Hepatocyte (in vitro differentiated cells): ENCODE data around the gene CA14. TPM values are rescaled to one million over a fixed set of nuclear protein-coding genes. Genes with fewer than 3 reads are reported as not detected.

Source experiments
- DNase-seq: peaks from one replicate; pipeline ENCODE4 v3.0.0-alpha.2; 2016; ENCODE audit warnings: low spot score
- H2AFZ ChIP-seq: fragments of 200-600 bp; sonication (generic); 2 replicates; pipeline ENCODE4 v1.6.0; 2016; ENCODE audit warnings: antibody characterized with exemption, mild to moderate bottlenecking
- H3K27ac ChIP-seq: fragments of 200-600 bp; sonication (generic); 2 replicates; pipeline ENCODE4 v1.5.1; 2016; ENCODE audit warnings: mild to moderate bottlenecking
- H3K27me3 ChIP-seq: fragments of 200-600 bp; sonication (generic); 2 replicates; pipeline ENCODE4 v1.6.1; 2016
- H3K36me3 ChIP-seq: fragments of 200-600 bp; sonication (generic); replicated peaks from 2 replicates; pipeline ENCODE4 v1.5.1; 2016; ENCODE audit warnings: low read depth; ENCODE audit not compliant: insufficient read depth
- H3K4me1 ChIP-seq: fragments of 200-600 bp; sonication (generic); 2 replicates; pipeline ENCODE4 v1.5.1; 2016; ENCODE audit warnings: mild to moderate bottlenecking, moderate library complexity; ENCODE audit not compliant: insufficient read depth
- H3K4me2 ChIP-seq: fragments of 200-600 bp; sonication (generic); 2 replicates; pipeline ENCODE4 v1.6.0; 2016
- H3K4me3 ChIP-seq: fragments of 200-600 bp; sonication (generic); 2 replicates; pipeline ENCODE4 v1.5.1; 2016; ENCODE audit warnings: mild to moderate bottlenecking
- H3K79me2 ChIP-seq: fragments of 200-600 bp; sonication (generic); 2 replicates; pipeline ENCODE4 v1.6.0; 2017; ENCODE audit warnings: mild to moderate bottlenecking
- H3K9me2 ChIP-seq: fragments of 200-600 bp; sonication (generic); replicated peaks from 2 replicates; pipeline ENCODE4 v1.6.0; 2017; ENCODE audit warnings: mild to moderate bottlenecking; ENCODE audit not compliant: insufficient read depth
- H3K9me3 ChIP-seq: fragments of 200-600 bp; sonication (generic); 2 replicates; pipeline ENCODE4 v1.5.1; 2016; ENCODE audit warnings: low read depth, mild to moderate bottlenecking
- H4K20me1 ChIP-seq: fragments of 200-600 bp; sonication (generic); 2 replicates; pipeline ENCODE4 v1.6.0; 2016; ENCODE audit warnings: mild to moderate bottlenecking; ENCODE audit not compliant: insufficient read depth, poor library complexity, severe bottlenecking
- EZH2 ChIP-seq: fragments of 200-600 bp; sonication (generic); IDR thresholded peaks from 2 replicates; pipeline ENCODE4 v1.6.1; 2016; ENCODE audit warnings: antibody characterized with exemption, mild to moderate bottlenecking, borderline replicate concordance
- EZH2phosphoT487 ChIP-seq: fragments of 200-600 bp; sonication (generic); IDR thresholded peaks from one replicate; pipeline ENCODE4 v1.6.1; 2018; ENCODE audit warnings: antibody characterized with exemption, mild to moderate bottlenecking, low read depth, moderate library complexity; ENCODE audit not compliant: unreplicated experiment, severe bottlenecking
- WGBS: methylation state at CpG from one replicate; pipeline ENCODE4 v1.1.6; 2016; ENCODE audit warnings: low lambda C conversion rate; ENCODE audit errors: missing lambda C conversion rate; 5-methylcytosine and 5-hydroxymethylcytosine counted together
- polyA plus RNA-seq: library from polyadenylated mRNA; unstranded; fragments of >200 nt; fragmentation: Nextera tagmentation; extraction: Ambion mirVana; gene quantifications from 2 replicates; pipeline ENCODE4 v1.2.1, GENCODE V29; 2016
- total RNA-seq: library from RNA; depleted of rRNA; stranded (reverse); fragments of >200 nt; gene quantifications from 2 replicates; pipeline ENCODE4 v1.2.3, GENCODE V29; 2014
- TF ChIP-seq, protein P1 (sequence below): fragments of 200-600 bp; sonication (generic); IDR thresholded peaks from 2 replicates; pipeline ENCODE4 v1.5.1; 2016; ENCODE audit warnings: antibody characterized with exemption, mild to moderate bottlenecking; ENCODE audit not compliant: poor library complexity

Gene CA14
- total and polyA plus RNA-seq, 2 experiments from 2014 or later, result 4.6 to 7.3 TPM

GRCh38 chr1:150268340-150268704 lies 10.7 kb downstream of the CA14 start:
- Histone ChIP-seq H3K27ac (peak overlapping the region; percentile 95), H2AFZ (peak overlapping the region; percentile 70), H3K36me3 (no peaks in the 10 kb centered on the region), H3K4me3 (peak overlapping the region; percentile 58), H3K79me2 (peaks cover 24% of the 10 kb centered on the region), H3K4me2 (peak overlapping the region; percentile 93), H3K27me3 (no peaks in the 10 kb centered on the region), H3K4me1 (peaks cover 19% of the 10 kb centered on the region), H3K9me2 (no peaks in the 10 kb centered on the region), H4K20me1 (no peaks in the 10 kb centered on the region), H3K9me3 (no peaks in the 10 kb centered on the region)
- TF ChIP-seq EZH2phosphoT487 (no peak), EZH2 (no peak)
- TF ChIP-seq, protein P1, sequence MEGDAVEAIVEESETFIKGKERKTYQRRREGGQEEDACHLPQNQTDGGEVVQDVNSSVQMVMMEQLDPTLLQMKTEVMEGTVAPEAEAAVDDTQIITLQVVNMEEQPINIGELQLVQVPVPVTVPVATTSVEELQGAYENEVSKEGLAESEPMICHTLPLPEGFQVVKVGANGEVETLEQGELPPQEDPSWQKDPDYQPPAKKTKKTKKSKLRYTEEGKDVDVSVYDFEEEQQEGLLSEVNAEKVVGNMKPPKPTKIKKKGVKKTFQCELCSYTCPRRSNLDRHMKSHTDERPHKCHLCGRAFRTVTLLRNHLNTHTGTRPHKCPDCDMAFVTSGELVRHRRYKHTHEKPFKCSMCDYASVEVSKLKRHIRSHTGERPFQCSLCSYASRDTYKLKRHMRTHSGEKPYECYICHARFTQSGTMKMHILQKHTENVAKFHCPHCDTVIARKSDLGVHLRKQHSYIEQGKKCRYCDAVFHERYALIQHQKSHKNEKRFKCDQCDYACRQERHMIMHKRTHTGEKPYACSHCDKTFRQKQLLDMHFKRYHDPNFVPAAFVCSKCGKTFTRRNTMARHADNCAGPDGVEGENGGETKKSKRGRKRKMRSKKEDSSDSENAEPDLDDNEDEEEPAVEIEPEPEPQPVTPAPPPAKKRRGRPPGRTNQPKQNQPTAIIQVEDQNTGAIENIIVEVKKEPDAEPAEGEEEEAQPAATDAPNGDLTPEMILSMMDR, result no peak
- under 1% methylated on average over 21 of the region's 21 CpGs for WGBS
- peak; percentile 77 for DNase-seq

DNA sequence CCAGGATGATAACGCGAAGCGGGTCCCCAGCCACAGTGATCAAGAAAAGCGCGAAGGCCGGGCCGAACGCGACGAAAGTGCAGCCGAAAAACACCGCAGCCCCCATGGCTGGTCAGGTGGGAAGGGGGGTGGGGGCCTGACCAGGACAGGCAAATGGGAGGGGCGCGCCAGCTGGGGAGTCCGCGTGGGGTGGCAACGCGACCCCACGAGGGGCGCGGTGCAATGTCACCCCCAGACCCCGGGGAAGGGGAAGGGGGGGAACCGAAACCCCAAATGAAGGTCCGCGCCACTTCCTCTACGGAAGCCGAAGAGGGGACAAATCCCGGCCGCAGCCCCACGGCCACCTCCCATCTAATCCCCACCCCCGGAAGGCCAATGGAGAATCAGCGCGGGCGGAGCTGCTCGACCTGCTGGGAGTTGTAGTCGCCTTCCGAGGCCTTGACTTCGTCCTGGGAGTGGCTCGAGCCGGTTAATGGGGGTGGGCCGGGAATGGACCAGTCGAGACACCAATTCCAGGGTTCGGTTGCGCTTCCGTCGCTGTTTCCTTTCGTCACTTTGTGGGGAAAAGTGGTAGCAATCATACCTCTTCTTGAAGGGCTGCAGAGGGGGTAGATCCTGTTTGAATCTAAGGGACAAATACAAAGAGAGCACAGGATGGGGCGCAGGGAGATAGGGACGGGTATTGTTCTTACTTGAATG lies 11.3 kb downstream of the CA14 start, which contains the start of gene APH1A:
Gene APH1A (minus strand): TSS at position 312 of the 699 bp plus-strand sequence. CDS start 206 bp downstream, at position 106.
- Histone ChIP-seq H3K27me3 (no peaks in the 10 kb centered on the region), H3K79me2 (peaks cover 24% of the 10 kb centered on the region), H2AFZ (peak within 1 kb of the TSS; percentile 70), H3K9me2 (no peaks in the 10 kb centered on the region), H4K20me1 (no peaks in the 10 kb centered on the region), H3K9me3 (no peaks in the 10 kb centered on the region), H3K27ac (peak within 1 kb of the TSS; percentile 95), H3K36me3 (no peaks in the 10 kb centered on the region), H3K4me2 (peak within 1 kb of the TSS; percentile 93), H3K4me3 (peak within 1 kb of the TSS; percentile 58), H3K4me1 (peaks cover 19% of the 10 kb centered on the region)
- 2% methylated on average over 36 of the region's 49 CpGs for WGBS
- peak; percentile 97 for DNase-seq
- TF ChIP-seq, protein P1, result no peak
- TF ChIP-seq EZH2phosphoT487 (no peak), EZH2 (no peak)

DNA sequence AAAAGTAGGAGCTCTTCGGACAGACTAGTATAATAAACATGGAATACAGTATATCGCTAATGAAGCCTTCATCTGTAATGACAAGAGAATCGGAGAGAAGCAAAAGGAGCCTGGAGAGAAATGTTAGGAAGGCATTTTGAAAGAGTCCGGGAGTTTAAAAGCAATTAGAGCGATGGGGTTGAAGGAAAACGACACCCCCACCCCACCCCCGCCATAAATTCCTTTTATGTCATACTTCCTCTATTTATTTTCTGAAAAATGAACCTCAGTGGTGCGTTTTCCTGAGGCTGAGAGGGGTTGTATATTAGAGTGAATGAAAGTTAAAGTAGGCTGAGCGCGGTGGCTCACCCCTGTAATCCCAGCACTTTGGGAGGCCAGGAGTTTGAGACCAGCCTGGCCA lies 11.9 kb downstream of the CA14 start:
- Histone ChIP-seq H3K9me3 (no peaks in the 10 kb centered on the region), H3K79me2 (peaks cover 24% of the 10 kb centered on the region), H3K27ac (peak overlapping the region; percentile 84), H3K4me3 (peak overlapping the region; percentile 32), H4K20me1 (no peaks in the 10 kb centered on the region), H2AFZ (peak overlapping the region; percentile 63), H3K27me3 (no peaks in the 10 kb centered on the region), H3K9me2 (no peaks in the 10 kb centered on the region), H3K4me1 (peaks cover 19% of the 10 kb centered on the region), H3K4me2 (peak overlapping the region; percentile 79), H3K36me3 (no peaks in the 10 kb centered on the region)
- no peak for DNase-seq
- TF ChIP-seq EZH2phosphoT487 (no peak), EZH2 (no peak)
- TF ChIP-seq, protein P1, result no peak
- 30% methylated on average over 10 of the region's 10 CpGs for WGBS
